GM20000 (cell line): ENCODE data around the gene CABS1.

Source experiments
- DNase-seq: peaks from one replicate; pipeline ENCODE4 v3.0.0; 2012; ENCODE audit warnings: low spot score
- CTCF ChIP-seq: IDR thresholded peaks from 2 replicates; pipeline ENCODE4 v1.5.1; 2012; ENCODE audit warnings: mild to moderate bottlenecking, control low read depth; ENCODE audit errors: extremely low read depth, missing control alignments

The CABS1 gene

DNA sequence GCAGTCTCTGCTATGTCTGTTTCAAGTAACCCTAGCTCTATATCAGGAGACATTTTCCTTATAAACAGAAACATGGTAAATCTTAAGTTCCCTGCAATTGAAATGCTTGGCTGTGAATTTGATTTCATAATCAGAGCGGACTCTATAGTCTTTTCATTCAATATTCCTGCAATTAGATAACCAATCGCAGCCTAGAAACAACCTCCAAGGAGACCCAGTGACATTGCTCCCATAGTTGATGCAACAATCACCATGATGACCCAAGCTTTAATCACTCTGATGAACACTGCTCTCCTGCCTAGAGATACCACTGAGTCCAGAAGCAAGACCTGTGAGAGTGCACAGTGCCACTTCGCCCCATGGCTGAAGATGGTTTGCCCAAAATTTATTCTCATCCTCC is at the start of gene CABS1:
TSS of gene CABS1 (plus strand) at position 301 of the 400 bp plus-strand sequence. CDS start at position 360, 59 bp downstream.
- DNase-seq: no peak
- TF ChIP-seq CTCF: no peak

DNA sequence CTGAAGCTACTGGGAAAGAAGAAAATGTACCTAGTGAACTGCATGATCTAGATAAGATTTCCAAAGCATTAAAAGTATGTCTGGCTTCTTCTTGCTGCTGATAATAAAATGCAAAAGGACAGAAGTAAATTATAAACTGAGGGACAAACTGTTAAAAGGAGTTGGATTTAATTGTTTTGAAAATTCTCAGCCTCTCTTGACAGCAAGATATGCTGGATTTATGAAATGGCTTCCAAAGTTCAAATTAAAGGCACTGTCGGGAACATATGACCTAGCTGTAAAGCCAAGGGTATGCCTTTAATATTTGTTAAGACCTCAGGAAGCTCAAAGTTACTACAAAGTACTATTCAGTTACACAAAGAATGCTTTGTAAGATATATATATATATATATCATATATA is 46.1 kb upstream of the CABS1 start:
- no peak for TF ChIP-seq CTCF

DNA sequence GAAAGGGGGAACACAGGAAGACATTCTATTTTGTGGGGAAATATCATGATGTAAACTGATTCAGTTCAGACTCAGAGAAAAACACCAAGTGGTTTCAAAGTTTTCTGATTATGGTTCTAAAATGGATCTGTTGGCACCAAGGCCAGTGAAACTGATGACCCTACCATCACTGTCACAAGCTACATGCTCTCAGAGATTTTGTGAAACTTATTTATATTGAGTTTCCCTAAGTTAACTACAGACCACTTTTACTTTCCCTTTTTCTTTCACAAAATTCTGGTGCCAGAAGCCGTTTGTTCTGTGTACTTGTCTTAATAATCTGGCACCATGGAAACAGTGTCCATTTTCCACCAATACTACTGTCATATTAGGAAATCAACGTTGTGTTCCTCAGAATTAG is 43.4 kb upstream of the CABS1 start:
- no peak for TF ChIP-seq CTCF

More for the DNA sequence above, 46.1 kb upstream of the CABS1 start:
- DNase-seq: no peak

DNA sequence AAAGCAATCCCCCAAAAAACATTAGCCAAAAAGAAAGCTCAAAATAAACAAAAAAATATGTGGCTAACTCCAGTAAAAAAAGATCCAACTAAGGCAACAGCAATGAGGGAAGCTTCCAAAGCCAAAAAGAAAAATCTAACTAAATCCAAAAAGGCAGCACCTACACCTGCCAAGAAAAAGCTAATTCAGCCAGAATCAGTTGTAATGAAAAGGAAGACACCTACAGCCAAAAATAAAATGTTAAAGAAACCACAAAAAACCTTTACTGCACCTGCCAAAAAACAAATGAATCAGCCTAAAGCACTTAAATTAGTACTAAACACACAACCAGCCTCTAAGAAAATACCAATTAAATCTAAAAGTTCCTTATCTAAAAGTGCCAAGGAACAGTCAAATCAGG is 37.2 kb upstream of the CABS1 start:
- TF ChIP-seq CTCF: no peak
- no peak for DNase-seq

More for the DNA sequence above, 43.4 kb upstream of the CABS1 start:
- no peak for DNase-seq

GRCh38 chr4:70298051-70298450 is 36.7 kb upstream of the CABS1 start:
- DNase-seq: no peak
- no peak for TF ChIP-seq CTCF

GRCh38 chr4:70299643-70300042 is 35.1 kb upstream of the CABS1 start:
- DNase-seq: no peak
- TF ChIP-seq CTCF: no peak

DNA sequence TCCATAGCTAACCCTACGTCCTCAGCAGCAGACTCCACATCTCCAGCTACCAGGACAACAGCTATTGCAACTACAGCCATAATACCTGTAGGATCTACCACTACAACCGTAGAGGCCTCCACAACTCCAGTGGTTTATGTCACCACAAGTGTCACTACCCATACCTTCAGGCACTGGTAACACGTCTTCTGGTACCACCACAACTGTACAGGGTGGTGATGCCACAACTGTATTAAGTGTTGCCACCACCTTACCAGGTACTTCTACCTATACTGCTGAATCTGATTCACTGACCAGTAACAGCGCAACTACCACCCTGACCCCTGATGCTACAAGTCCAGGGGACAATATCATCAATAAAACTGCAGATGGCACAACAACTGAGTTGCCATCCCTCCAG is 34.6 kb upstream of the CABS1 start:
- no peak for TF ChIP-seq CTCF

DNA sequence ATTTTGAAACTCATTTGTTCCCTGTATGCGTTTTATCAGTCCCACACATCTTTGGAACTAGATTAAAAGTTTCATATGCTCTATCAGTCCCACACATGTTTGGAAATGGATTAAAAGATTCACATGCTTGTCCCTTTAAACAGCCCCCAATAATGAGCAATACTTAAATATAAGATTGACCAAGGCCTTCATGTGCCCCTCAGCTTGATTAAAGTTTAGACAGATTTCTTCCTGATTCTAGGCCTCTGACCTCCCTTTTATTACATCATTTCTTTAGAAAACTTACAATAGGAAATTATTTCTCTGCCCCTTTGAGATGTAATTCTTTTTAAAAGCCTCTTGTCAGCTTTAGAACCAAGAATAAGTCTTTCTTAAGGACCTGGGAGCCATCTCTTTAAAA is 31.7 kb upstream of the CABS1 start:
- no peak for DNase-seq
- TF ChIP-seq CTCF: no peak

More for the DNA sequence above, 34.6 kb upstream of the CABS1 start:
- DNase-seq: no peak
